ENCODE data around the gene TMEM181. TPM values are rescaled to one million over a fixed set of nuclear protein-coding genes. Genes with fewer than 3 reads are reported as not detected.
"Not testable (repeated sequence)": the region's sequence is repeated elsewhere in the genome, so short reads cannot be mapped to it uniquely, and the experiment has no call there.

Gene TMEM181
- total RNA-seq, 4 donors from 2014 or later, result 10.5 to 22.1 (median 16.8) TPM

GRCh38 chr6:158599635-158600034 is 39.7 kb downstream of the TMEM181 start:
- Histone ChIP-seq H3K36me3 (peaks cover 0 to 95% (median 4%) of the 10 kb centered on the region in 3 donors), H3K9me3 (no peaks in the 10 kb centered on the region), H3K4me3 (no peak overlapping the region), H3K4me1 (no peaks in the 10 kb centered on the region), H3K27ac (no peak overlapping the region), H3K27me3 (no peaks in the 10 kb centered on the region)
- no peak for DNase-seq
- TF ChIP-seq CTCF (IDR thresholded peaks at IDR 0.05) (no peak), POLR2A (IDR thresholded peaks at IDR 0.05) (no peak)
- intact Hi-C loops (cut with DNase I), result loop anchor here (10.0 kb wide), 1 partner anchor 375 kb away; no protein-coding TSS in a partner anchor
- 84 to 87% methylated on average over 7 to 11 of the region's 18 CpGs for WGBS, 2 donors

- peaks cover 4 to 90% (median 18%) of the 10 kb centered on the region in 3 donors for H3K36me3 ChIP-seq
- intact Hi-C loops (cut with DNase I), result loop anchor here (10.0 kb wide), 1 partner anchor 379 kb away; no protein-coding TSS in a partner anchor
Observed at GRCh38 chr6:158603261-158604047, 43.6 kb downstream of the TMEM181 start.

GRCh38 chr6:158604048-158604406 is 44.1 kb downstream of the TMEM181 start:
- intact Hi-C loops (cut with DNase I), result loop anchor here (10.0 kb wide), 1 partner anchor 379 kb away; no protein-coding TSS in a partner anchor
- H3K36me3 ChIP-seq, result peaks cover 4 to 90% (median 18%) of the 10 kb centered on the region in 3 donors
- 83 to 87% methylated on average over 4 to 5 of the region's 6 CpGs for WGBS, 2 donors
- H3K4me3 ChIP-seq, result no peak overlapping the region
- DNase-seq, result no peak
- H3K27me3 ChIP-seq, result no peaks in the 10 kb centered on the region
- TF ChIP-seq CTCF (IDR thresholded peaks at IDR 0.05), result no peak
- no peak for TF ChIP-seq POLR2A (IDR thresholded peaks at IDR 0.05)
- no peak overlapping the region for H3K27ac ChIP-seq
- H3K4me1 ChIP-seq, result no peaks in the 10 kb centered on the region
- H3K9me3 ChIP-seq, result no peaks in the 10 kb centered on the region

More at GRCh38 chr6:158603261-158604047, 43.6 kb downstream of the TMEM181 start:
- no peaks in the 10 kb centered on the region for H3K27me3 ChIP-seq
- no peaks in the 10 kb centered on the region for H3K9me3 ChIP-seq
- no peak overlapping the region for H3K27ac ChIP-seq
- no peak for DNase-seq
- no peak for TF ChIP-seq POLR2A (IDR thresholded peaks at IDR 0.05)
- no peak for TF ChIP-seq CTCF (IDR thresholded peaks at IDR 0.05)
- H3K4me1 ChIP-seq, result no peaks in the 10 kb centered on the region
- no peak overlapping the region for H3K4me3 ChIP-seq
- WGBS, 2 donors, result 78 to 88% methylated on average over 12 to 15 of the region's 15 CpGs

GRCh38 chr6:158605266-158605878 is 45.5 kb downstream of the TMEM181 start:
- Histone ChIP-seq H3K36me3 (peaks cover 12 to 90% (median 26%) of the 10 kb centered on the region in 3 donors), H3K9me3 (no peaks in the 10 kb centered on the region), H3K4me1 (no peaks in the 10 kb centered on the region), H3K27ac (no peak overlapping the region), H3K4me3 (no peak overlapping the region), H3K27me3 (no peaks in the 10 kb centered on the region)
- WGBS, 2 donors, result 26 to 46% methylated on average over 12 to 13 of the region's 13 CpGs
- DNase-seq, result no peak
- intact Hi-C loops (cut with DNase I), result loop anchor here (10.0 kb wide), 1 partner anchor 381 kb away; no protein-coding TSS in a partner anchor
- TF ChIP-seq POLR2A (IDR thresholded peaks at IDR 0.05) (no peak), CTCF (IDR thresholded peaks at IDR 0.05) (peak; percentile 37 to 86 (median 72))

- H3K36me3 ChIP-seq, result peaks cover 12 to 90% (median 30%) of the 10 kb centered on the region in 3 donors
Observed at GRCh38 chr6:158606011-158606410, 46.1 kb downstream of the TMEM181 start.

More at GRCh38 chr6:158606011-158606410, 46.1 kb downstream of the TMEM181 start:
- intact Hi-C loops (cut with DNase I), result loop anchor here (10.0 kb wide), 1 partner anchor 381 kb away; no protein-coding TSS in a partner anchor
- H3K27me3 ChIP-seq, H3K27ac ChIP-seq, H3K4me1 ChIP-seq, DNase-seq, H3K9me3 ChIP-seq, H3K4me3 ChIP-seq: not testable (repeated sequence)
- 86 to 87% methylated on average over 9 to 15 of the region's 15 CpGs for WGBS, 2 donors

Data from esophagus squamous epithelium (tissue), 5 donors.